ENCODE measurements around the gene PEDS1. TPM values are rescaled to one million over a fixed set of nuclear protein-coding genes. Genes with fewer than 3 reads are reported as not detected.

Gene PEDS1
- total and polyA plus RNA-seq, 2 of the 13 experiments (the other 11 are each of a cell fraction or from before 2014, with no cell fraction given) = 30.5 to 93.9 TPM

- TF ChIP-seq NR3C1 (CRISPR knock-in tag; IDR thresholded peaks at IDR 0.05) (no peak), RBFOX2 (IDR thresholded peaks at IDR 0.05; ENCODE audit: low read depth, low read length) (no peak), SAFB2 (CRISPR knock-in tag; IDR thresholded peaks at IDR 0.05; ENCODE audit: borderline replicate concordance, low read depth) (no peak), RORA (CRISPR knock-in tag; IDR thresholded peaks at IDR 0.05) (no peak), ZNF546 (CRISPR knock-in tag; conservative IDR thresholded peaks at IDR 0.05) (no peak), CENPX (CRISPR knock-in tag; IDR thresholded peaks at IDR 0.05) (no peak), TBP (CRISPR knock-in tag; IDR thresholded peaks at IDR 0.05) (no peak), MAF1 (CRISPR knock-in tag; IDR thresholded peaks at IDR 0.05; ENCODE audit: borderline replicate concordance) (no peak), IRX3 (CRISPR knock-in tag; IDR thresholded peaks at IDR 0.05; ENCODE audit: borderline replicate concordance, low read depth) (no peak), SP2 (CRISPR knock-in tag; IDR thresholded peaks at IDR 0.05) (no peak), CREBL2 (CRISPR knock-in tag; IDR thresholded peaks at IDR 0.05; ENCODE audit: borderline replicate concordance) (no peak), ZNF24 (IDR thresholded peaks at IDR 0.05) (no peak), RFX5 (IDR thresholded peaks at IDR 0.05; ENCODE audit: low read depth, low read length) (no peak)
- TF ChIP-seq, protein P1, sequence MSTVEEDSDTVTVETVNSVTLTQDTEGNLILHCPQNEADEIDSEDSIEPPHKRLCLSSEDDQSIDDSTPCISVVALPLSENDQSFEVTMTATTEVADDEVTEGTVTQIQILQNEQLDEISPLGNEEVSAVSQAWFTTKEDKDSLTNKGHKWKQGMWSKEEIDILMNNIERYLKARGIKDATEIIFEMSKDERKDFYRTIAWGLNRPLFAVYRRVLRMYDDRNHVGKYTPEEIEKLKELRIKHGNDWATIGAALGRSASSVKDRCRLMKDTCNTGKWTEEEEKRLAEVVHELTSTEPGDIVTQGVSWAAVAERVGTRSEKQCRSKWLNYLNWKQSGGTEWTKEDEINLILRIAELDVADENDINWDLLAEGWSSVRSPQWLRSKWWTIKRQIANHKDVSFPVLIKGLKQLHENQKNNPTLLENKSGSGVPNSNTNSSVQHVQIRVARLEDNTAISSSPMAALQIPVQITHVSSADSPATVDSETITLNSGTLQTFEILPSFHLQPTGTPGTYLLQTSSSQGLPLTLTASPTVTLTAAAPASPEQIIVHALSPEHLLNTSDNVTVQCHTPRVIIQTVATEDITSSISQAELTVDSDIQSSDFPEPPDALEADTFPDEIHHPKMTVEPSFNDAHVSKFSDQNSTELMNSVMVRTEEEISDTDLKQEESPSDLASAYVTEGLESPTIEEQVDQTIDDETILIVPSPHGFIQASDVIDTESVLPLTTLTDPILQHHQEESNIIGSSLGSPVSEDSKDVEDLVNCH (CRISPR knock-in tag; IDR thresholded peaks at IDR 0.05) = no peak
- TF ChIP-seq, protein P2, sequence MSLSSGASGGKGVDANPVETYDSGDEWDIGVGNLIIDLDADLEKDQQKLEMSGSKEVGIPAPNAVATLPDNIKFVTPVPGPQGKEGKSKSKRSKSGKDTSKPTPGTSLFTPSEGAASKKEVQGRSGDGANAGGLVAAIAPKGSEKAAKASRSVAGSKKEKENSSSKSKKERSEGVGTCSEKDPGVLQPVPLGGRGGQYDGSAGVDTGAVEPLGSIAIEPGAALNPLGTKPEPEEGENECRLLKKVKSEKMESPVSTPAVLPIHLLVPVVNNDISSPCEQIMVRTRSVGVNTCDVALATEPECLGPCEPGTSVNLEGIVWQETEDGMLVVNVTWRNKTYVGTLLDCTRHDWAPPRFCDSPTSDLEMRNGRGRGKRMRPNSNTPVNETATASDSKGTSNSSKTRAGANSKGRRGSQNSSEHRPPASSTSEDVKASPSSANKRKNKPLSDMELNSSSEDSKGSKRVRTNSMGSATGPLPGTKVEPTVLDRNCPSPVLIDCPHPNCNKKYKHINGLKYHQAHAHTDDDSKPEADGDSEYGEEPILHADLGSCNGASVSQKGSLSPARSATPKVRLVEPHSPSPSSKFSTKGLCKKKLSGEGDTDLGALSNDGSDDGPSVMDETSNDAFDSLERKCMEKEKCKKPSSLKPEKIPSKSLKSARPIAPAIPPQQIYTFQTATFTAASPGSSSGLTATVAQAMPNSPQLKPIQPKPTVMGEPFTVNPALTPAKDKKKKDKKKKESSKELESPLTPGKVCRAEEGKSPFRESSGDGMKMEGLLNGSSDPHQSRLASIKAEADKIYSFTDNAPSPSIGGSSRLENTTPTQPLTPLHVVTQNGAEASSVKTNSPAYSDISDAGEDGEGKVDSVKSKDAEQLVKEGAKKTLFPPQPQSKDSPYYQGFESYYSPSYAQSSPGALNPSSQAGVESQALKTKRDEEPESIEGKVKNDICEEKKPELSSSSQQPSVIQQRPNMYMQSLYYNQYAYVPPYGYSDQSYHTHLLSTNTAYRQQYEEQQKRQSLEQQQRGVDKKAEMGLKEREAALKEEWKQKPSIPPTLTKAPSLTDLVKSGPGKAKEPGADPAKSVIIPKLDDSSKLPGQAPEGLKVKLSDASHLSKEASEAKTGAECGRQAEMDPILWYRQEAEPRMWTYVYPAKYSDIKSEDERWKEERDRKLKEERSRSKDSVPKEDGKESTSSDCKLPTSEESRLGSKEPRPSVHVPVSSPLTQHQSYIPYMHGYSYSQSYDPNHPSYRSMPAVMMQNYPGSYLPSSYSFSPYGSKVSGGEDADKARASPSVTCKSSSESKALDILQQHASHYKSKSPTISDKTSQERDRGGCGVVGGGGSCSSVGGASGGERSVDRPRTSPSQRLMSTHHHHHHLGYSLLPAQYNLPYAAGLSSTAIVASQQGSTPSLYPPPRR (CRISPR knock-in tag; IDR thresholded peaks at IDR 0.05; ENCODE audit: borderline replicate concordance) = no peak
Observed at GRCh38 chr20:50198180-50198666, 44.7 kb upstream of the PEDS1 start (continued).

All from HepG2 (cell line).